NCI-H187 (cell line): ENCODE data around the gene SVOP.

Experiments used
- DNase-seq, 2 experiments: peaks; one replicate each; lab custom pipeline; 2025; lab: John Stamatoyannopoulos, UW

SVOP gene

GRCh38 chr12:108935159-108935763, 85.6 kb downstream of the SVOP start:
- DNase-seq: no peak

DNA sequence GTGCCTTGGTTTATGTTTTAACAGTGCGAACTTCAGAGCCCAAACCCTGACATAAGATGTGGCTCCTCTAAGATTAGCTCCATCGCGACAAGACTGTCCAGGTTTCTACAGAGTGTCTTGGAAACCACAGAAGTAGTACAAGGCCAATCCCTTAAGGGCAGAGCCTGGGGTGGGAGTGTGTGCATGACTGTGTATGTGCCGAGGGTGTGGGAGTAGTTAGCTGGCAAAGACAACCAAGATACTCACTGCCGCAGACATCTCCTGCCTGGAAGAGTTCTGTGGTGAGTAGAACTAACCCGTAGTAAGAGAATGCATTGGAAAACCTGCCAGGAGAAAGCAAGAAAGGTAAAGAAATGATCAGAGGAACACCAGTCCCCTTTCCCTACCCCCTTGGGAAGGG, 86.9 kb downstream of the SVOP start:
- DNase-seq: no peak

- DNase-seq: no peak
Measured at GRCh38 chr12:108930756-108931155, 90.1 kb downstream of the SVOP start.

GRCh38 chr12:108930155-108930554, 90.7 kb downstream of the SVOP start:
- DNase-seq: no peak

- no peak for DNase-seq
Measured at GRCh38 chr12:108928695-108929094, 92.2 kb downstream of the SVOP start.

GRCh38 chr12:108922918-108923317, 98.0 kb downstream of the SVOP start:
- DNase-seq: no peak

GRCh38 chr12:108921946-108922345, 98.9 kb downstream of the SVOP start:
- no peak for DNase-seq

- no peak for DNase-seq
Measured at GRCh38 chr12:108918960-108919642, 101.8 kb downstream of the SVOP start.

- no peak for DNase-seq
Measured at GRCh38 chr12:108918206-108918605, 102.7 kb downstream of the SVOP start.

GRCh38 chr12:108916336-108916735, 104.5 kb downstream of the SVOP start:
- no peak for DNase-seq

GRCh38 chr12:108915632-108916133, 105.2 kb downstream of the SVOP start:
- DNase-seq: no peak

- no peak for DNase-seq
Measured at GRCh38 chr12:108914121-108914531, 106.7 kb downstream of the SVOP start.

DNA sequence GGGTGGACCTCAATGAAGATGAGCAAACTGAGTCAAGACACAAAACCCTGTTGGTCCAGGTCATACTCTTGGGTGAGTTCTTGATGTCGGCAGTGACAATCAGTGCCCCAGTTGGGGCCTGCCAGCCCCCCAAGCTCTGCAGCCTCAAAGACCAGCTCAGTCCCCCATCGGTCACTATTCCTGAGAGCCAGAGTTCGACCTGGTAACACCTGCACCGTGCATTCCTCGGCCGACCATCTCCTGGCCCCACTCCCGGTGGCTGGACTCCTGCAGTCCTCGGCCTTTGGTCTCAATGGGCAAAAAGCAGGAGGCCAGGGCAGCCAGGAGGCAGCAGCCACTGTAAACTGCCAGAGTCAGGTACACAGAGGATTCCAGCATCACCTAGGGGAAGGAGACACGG, 108.5 kb downstream of the SVOP start:
- DNase-seq: no peak

GRCh38 chr12:108911915-108912314, 109.0 kb downstream of the SVOP start:
- DNase-seq: no peak

- DNase-seq: no peak
Measured at GRCh38 chr12:108910336-108910735, 110.5 kb downstream of the SVOP start.

GRCh38 chr12:108907839-108908351, 113.0 kb downstream of the SVOP start:
- no peak for DNase-seq

GRCh38 chr12:108906971-108907370, 113.9 kb downstream of the SVOP start:
- no peak for DNase-seq

- no peak for DNase-seq
Measured at GRCh38 chr12:108905725-108906124, 115.1 kb downstream of the SVOP start.

- no peak for DNase-seq
Measured at GRCh38 chr12:108899145-108899544, 121.7 kb downstream of the SVOP start.

DNA sequence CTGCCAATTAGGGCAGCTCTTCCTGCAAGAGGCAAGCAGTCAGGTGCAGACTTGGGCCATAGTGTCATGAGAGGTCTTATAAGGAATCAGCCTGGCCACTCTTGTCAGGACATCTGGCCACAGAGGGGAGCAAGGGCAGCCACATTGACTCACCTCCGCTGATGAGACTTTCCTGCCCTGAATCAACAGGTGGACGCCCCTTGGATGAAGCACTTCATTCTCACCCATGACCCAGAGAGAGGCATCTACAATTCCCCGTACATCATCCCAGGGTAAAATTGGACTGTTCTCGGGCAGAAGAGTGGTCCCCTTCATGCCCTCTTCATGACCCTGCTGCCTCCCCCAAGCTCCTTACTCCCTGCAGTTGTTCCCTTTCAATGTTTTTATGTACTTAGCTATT, 124.1 kb downstream of the SVOP start:
- no peak for DNase-seq

GRCh38 chr12:108896336-108896735, 124.5 kb downstream of the SVOP start:
- DNase-seq: no peak

GRCh38 chr12:108895220-108895802, 125.6 kb downstream of the SVOP start:
- no peak for DNase-seq

- DNase-seq: no peak
Measured at GRCh38 chr12:108890208-108890607, 130.7 kb downstream of the SVOP start.
